ENCODE measurements around the gene ERRFI1.

ERRFI1 gene

GRCh38 chr1:8042134-8042533, 16.0 kb upstream of the ERRFI1 start:
- TF ChIP-seq, protein P1, sequence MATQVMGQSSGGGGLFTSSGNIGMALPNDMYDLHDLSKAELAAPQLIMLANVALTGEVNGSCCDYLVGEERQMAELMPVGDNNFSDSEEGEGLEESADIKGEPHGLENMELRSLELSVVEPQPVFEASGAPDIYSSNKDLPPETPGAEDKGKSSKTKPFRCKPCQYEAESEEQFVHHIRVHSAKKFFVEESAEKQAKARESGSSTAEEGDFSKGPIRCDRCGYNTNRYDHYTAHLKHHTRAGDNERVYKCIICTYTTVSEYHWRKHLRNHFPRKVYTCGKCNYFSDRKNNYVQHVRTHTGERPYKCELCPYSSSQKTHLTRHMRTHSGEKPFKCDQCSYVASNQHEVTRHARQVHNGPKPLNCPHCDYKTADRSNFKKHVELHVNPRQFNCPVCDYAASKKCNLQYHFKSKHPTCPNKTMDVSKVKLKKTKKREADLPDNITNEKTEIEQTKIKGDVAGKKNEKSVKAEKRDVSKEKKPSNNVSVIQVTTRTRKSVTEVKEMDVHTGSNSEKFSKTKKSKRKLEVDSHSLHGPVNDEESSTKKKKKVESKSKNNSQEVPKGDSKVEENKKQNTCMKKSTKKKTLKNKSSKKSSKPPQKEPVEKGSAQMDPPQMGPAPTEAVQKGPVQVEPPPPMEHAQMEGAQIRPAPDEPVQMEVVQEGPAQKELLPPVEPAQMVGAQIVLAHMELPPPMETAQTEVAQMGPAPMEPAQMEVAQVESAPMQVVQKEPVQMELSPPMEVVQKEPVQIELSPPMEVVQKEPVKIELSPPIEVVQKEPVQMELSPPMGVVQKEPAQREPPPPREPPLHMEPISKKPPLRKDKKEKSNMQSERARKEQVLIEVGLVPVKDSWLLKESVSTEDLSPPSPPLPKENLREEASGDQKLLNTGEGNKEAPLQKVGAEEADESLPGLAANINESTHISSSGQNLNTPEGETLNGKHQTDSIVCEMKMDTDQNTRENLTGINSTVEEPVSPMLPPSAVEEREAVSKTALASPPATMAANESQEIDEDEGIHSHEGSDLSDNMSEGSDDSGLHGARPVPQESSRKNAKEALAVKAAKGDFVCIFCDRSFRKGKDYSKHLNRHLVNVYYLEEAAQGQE (IDR thresholded peaks at IDR 0.05; ENCODE audit: low read depth) = no peak
- TF ChIP-seq TAF1 (IDR thresholded peaks at IDR 0.05; ENCODE audit: low read depth) = no peak
- no peak for TF ChIP-seq RAD21 (IDR thresholded peaks at IDR 0.05; ENCODE audit: low read depth)

DNA sequence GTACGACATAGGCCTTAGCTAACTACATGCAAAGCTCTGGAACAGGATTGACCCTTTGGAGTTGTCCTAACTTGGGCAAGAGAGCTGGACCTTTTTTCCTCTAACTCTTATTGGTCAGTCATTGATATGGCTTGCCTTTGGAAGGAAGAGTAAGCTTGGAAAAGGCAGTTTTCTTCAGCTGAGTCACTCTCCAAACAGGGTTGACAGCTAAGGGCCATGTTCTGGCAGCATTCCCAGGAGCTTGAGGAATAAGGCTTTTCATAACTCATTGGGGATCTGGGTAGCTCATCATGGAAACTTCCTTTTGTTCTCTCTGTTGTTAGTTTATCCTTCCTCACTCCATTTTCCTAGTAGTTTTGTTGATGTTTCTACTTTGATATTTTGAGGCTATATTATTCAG, 14.5 kb upstream of the ERRFI1 start:
- 0 out of 2 replicates have a peak, but pooled peaks have one; percentile 24 for TF ChIP-seq YY1 (IDR thresholded peaks at IDR 0.05; ENCODE audit: low read depth)
- TF ChIP-seq NFIC (IDR thresholded peaks at IDR 0.05) = peak; percentile 87
- TF ChIP-seq EGR1 (IDR thresholded peaks at IDR 0.05) = no peak
- TF ChIP-seq CREB1 (IDR thresholded peaks at IDR 0.05; ENCODE audit: low read depth) = no peak
- TF ChIP-seq EP300 (IDR thresholded peaks at IDR 0.05; ENCODE audit: borderline replicate concordance) = peak; percentile 41; the same call in 1 of the 2 replicates
- TF ChIP-seq, protein P2, sequence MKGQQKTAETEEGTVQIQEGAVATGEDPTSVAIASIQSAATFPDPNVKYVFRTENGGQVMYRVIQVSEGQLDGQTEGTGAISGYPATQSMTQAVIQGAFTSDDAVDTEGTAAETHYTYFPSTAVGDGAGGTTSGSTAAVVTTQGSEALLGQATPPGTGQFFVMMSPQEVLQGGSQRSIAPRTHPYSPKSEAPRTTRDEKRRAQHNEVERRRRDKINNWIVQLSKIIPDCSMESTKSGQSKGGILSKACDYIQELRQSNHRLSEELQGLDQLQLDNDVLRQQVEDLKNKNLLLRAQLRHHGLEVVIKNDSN (IDR thresholded peaks at IDR 0.05) = no peak
- TF ChIP-seq TCF12 (IDR thresholded peaks at IDR 0.05; ENCODE audit: low read depth) = no peak
- TF ChIP-seq, protein P1 (IDR thresholded peaks at IDR 0.05; ENCODE audit: low read depth) = no peak
- TF ChIP-seq FOXM1 (IDR thresholded peaks at IDR 0.05; ENCODE audit: borderline replicate concordance, low read depth) = no peak

GRCh38 chr1:8039071-8039470, 13.0 kb upstream of the ERRFI1 start:
- TF ChIP-seq TCF12 (IDR thresholded peaks at IDR 0.05; ENCODE audit: low read depth) (no peak), RAD21 (IDR thresholded peaks at IDR 0.05; ENCODE audit: low read depth) (no peak), ZBTB7A (IDR thresholded peaks at IDR 0.05; ENCODE audit: low read depth) (no peak), TAF1 (IDR thresholded peaks at IDR 0.05; ENCODE audit: low read depth) (no peak), CEBPB (IDR thresholded peaks at IDR 0.05) (no peak), EP300 (IDR thresholded peaks at IDR 0.05; ENCODE audit: borderline replicate concordance) (no peak), FOXM1 (IDR thresholded peaks at IDR 0.05; ENCODE audit: borderline replicate concordance, low read depth) (no peak), YY1 (IDR thresholded peaks at IDR 0.05; ENCODE audit: low read depth) (no peak), TEAD4 (IDR thresholded peaks at IDR 0.05) (no peak), NFIC (IDR thresholded peaks at IDR 0.05) (no peak), CREB1 (IDR thresholded peaks at IDR 0.05; ENCODE audit: low read depth) (no peak), EGR1 (IDR thresholded peaks at IDR 0.05) (no peak)
- TF ChIP-seq, protein P3, sequence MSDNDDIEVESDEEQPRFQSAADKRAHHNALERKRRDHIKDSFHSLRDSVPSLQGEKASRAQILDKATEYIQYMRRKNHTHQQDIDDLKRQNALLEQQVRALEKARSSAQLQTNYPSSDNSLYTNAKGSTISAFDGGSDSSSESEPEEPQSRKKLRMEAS (IDR thresholded peaks at IDR 0.05) = no peak
- TF ChIP-seq, protein P1 (IDR thresholded peaks at IDR 0.05; ENCODE audit: low read depth) = no peak
- TF ChIP-seq, protein P2 (IDR thresholded peaks at IDR 0.05) = no peak

DNA sequence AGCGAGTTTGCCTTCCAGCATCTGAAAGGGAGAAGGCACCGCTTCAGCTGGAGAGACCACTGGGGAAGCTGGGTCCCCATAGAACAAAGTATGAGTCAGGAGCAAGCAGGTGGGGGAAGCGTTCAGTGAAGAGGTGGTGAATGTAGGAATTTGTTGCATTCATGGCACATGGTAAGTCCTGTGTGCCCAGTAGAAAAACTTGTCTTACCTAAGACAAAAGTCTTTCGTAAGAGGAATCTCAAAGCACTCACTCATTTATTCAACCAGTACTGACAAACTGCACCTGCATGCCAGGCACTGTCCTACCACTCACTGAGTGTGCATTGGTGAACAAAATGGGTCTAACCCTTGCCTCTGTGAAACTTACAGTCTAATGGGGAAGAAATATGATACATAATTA, 9.2 kb upstream of the ERRFI1 start:
- TF ChIP-seq TEAD4 (IDR thresholded peaks at IDR 0.05) = no peak
- TF ChIP-seq EP300 (IDR thresholded peaks at IDR 0.05; ENCODE audit: borderline replicate concordance) = no peak
- no peak for TF ChIP-seq NFIC (IDR thresholded peaks at IDR 0.05)
- TF ChIP-seq, protein P1 (IDR thresholded peaks at IDR 0.05; ENCODE audit: low read depth) = no peak
- no peak for TF ChIP-seq TAF1 (IDR thresholded peaks at IDR 0.05; ENCODE audit: low read depth)
- TF ChIP-seq CEBPB (IDR thresholded peaks at IDR 0.05) = no peak
- TF ChIP-seq RAD21 (IDR thresholded peaks at IDR 0.05; ENCODE audit: low read depth) = no peak
- no peak for TF ChIP-seq TCF12 (IDR thresholded peaks at IDR 0.05; ENCODE audit: low read depth)
- no peak for TF ChIP-seq YY1 (IDR thresholded peaks at IDR 0.05; ENCODE audit: low read depth)
- no peak for TF ChIP-seq FOXM1 (IDR thresholded peaks at IDR 0.05; ENCODE audit: borderline replicate concordance, low read depth)
- TF ChIP-seq EGR1 (IDR thresholded peaks at IDR 0.05) = no peak
- TF ChIP-seq, protein P3 (IDR thresholded peaks at IDR 0.05) = no peak
- TF ChIP-seq, protein P2 (IDR thresholded peaks at IDR 0.05) = no peak
- no peak for TF ChIP-seq ZBTB7A (IDR thresholded peaks at IDR 0.05; ENCODE audit: low read depth)

All from Ishikawa (cell line).